ENCODE measurements around the gene TTC3. TPM values are rescaled to one million over a fixed set of nuclear protein-coding genes. Genes with fewer than 3 reads are reported as not detected.
"Not testable (repeated sequence)": the region's sequence is repeated elsewhere in the genome, so short reads cannot be mapped to it uniquely, and the experiment has no call there.

The TTC3 gene
- total and polyA plus RNA-seq, 4 experiments from 2014 or later, result 36.4 to 171 (median 136) TPM

DNA sequence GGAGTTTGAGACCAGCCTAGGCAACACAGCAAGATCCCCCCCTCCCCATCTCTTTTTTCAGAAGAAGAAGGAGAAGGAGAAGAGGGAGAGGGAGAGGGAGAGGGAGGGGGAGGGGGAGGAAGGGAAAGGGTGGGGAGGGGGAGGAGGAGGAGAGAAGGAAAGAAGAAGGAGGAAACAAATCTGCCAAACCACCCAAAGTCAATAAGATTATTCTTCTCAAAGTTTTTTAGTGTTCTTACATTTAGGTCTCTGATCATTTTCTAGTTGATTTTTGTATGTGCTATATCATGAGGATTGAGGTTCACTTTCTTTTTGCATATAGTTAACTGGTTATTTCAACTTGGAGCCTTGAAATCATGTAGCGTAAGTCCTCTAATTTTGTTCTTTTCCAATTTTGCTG lies 137.7 kb downstream of the TTC3 start:
- Histone ChIP-seq H3K4me3 (ENCODE audit: low read length in 2 of 2) (no peak overlapping the region), H3K27ac (ENCODE audit: low read depth, low read length) (no peak overlapping the region), H3K9me3 (ENCODE audit: control insufficient read depth in 1 of 2, low read length in 2 of 2) (no peaks in the 10 kb centered on the region), H3K36me3 (ENCODE audit: insufficient read depth, low read length) (no peaks in the 10 kb centered on the region), H3K27me3 (ENCODE audit: insufficient read depth, low read length) (no peaks in the 10 kb centered on the region), H3K4me1 (ENCODE audit: insufficient read depth, low read length) (peaks cover 6% of the 10 kb centered on the region)
- H3K36me3 Mint-ChIP-seq, result peaks cover 1 to 3% of the 10 kb centered on the region in 2 donors
- H3K4me1 Mint-ChIP-seq, result peaks cover 2 to 11% (median 10%) of the 10 kb centered on the region in 4 donors
- peaks cover 0 to 14% (median 3%) of the 10 kb centered on the region in 8 donors for H3K9me3 Mint-ChIP-seq
- POLR2A ChIA-PET (ENCODE audit: partially characterized antibody), result no interaction called here
- peaks cover 0 to 1% of the 10 kb centered on the region in 2 donors for H3K27me3 Mint-ChIP-seq
- no peak overlapping the region for H3K27ac Mint-ChIP-seq
- no peak overlapping the region for H3K4me3 Mint-ChIP-seq
- CTCF ChIA-PET (ENCODE audit: partially characterized antibody), result no interaction called here
- DNase-seq, result no peak
- intact Hi-C loops (cut with micrococcal nuclease), result no loop called here

GRCh38 chr21:37214952-37215351 lies 141.9 kb downstream of the TTC3 start:
- H3K4me1 ChIP-seq (ENCODE audit: insufficient read depth, low read length), result peaks cover 6% of the 10 kb centered on the region
- H3K4me3 ChIP-seq (ENCODE audit: low read length in 2 of 2), result no peak overlapping the region
- Mint-ChIP-seq H3K4me1 (peaks cover 4 to 6% (median 5%) of the 10 kb centered on the region in 4 donors), H3K4me3 (no peak overlapping the region), H3K36me3 (peaks cover 1 to 3% of the 10 kb centered on the region in 2 donors), H3K27me3 (peaks cover 0 to 1% of the 10 kb centered on the region in 2 donors), H3K27ac (no peak overlapping the region), H3K9me3 (peaks cover 0 to 10% (median 3%) of the 10 kb centered on the region in 8 donors)
- ChIA-PET CTCF (ENCODE audit: partially characterized antibody) (no interaction called here), POLR2A (ENCODE audit: partially characterized antibody) (no interaction called here)
- no peak overlapping the region for H3K27ac ChIP-seq (ENCODE audit: low read depth, low read length)
- intact Hi-C loops (cut with micrococcal nuclease), result no loop called here
- DNase-seq, result no peak
- H3K9me3 ChIP-seq (ENCODE audit: control insufficient read depth in 1 of 2, low read length in 2 of 2), result no peaks in the 10 kb centered on the region
- H3K36me3 ChIP-seq (ENCODE audit: insufficient read depth, low read length), result no peaks in the 10 kb centered on the region
- no peaks in the 10 kb centered on the region for H3K27me3 ChIP-seq (ENCODE audit: insufficient read depth, low read length)

GRCh38 chr21:37219761-37220432 lies 146.8 kb downstream of the TTC3 start:
- peaks cover 12% of the 10 kb centered on the region for H3K36me3 ChIP-seq (ENCODE audit: insufficient read depth, low read length)
- no peaks in the 10 kb centered on the region for H3K27me3 ChIP-seq (ENCODE audit: insufficient read depth, low read length)
- Mint-ChIP-seq H3K9me3 (peaks cover 0 to 5% (median 0%) of the 10 kb centered on the region in 8 donors), H3K27me3 (no peaks in the 10 kb centered on the region), H3K4me3 (peak overlapping the region; percentile 79 to 96 (median 92)), H3K4me1 (peaks cover 18 to 39% (median 24%) of the 10 kb centered on the region in 4 donors), H3K36me3 (peaks cover 8 to 24% of the 10 kb centered on the region in 2 donors), H3K27ac (peak overlapping the region; percentile 80 to 96 (median 94))
- peak overlapping the region; percentile 76 to 86 for H3K4me3 ChIP-seq (ENCODE audit: low read length in 2 of 2)
- no peaks in the 10 kb centered on the region for H3K9me3 ChIP-seq (ENCODE audit: control insufficient read depth in 1 of 2, low read length in 2 of 2)
- ChIA-PET CTCF (ENCODE audit: partially characterized antibody) (interaction anchor here (0.6 to 2.6 kb wide), 6 partner anchors 10 to 344 kb away, joined by 3 to 12 read pairs (median 6); no protein-coding TSS in a partner anchor), POLR2A (ENCODE audit: partially characterized antibody) (interaction anchor here (1.4 to 4.0 kb wide), 4 partner anchors 35 to 345 kb away, joined by 7 to 36 read pairs (median 20); partner anchors contain the start of genes DYRK1A and VPS26C)
- DNase-seq, result peak; percentile 6 to 54 (median 29)
- intact Hi-C loops (cut with micrococcal nuclease), result loop anchor here (2.0 to 5.0 kb wide), 4 partner anchors 39 to 423 kb away; no protein-coding TSS in a partner anchor
- H3K27ac ChIP-seq (ENCODE audit: low read depth, low read length), result peak overlapping the region; percentile 75
- peaks cover 33% of the 10 kb centered on the region for H3K4me1 ChIP-seq (ENCODE audit: insufficient read depth, low read length)

- Mint-ChIP-seq H3K4me3 (peak overlapping the region; percentile 79 to 96 (median 92)), H3K4me1 (peaks cover 24 to 45% (median 31%) of the 10 kb centered on the region in 4 donors), H3K27ac (peak overlapping the region; percentile 80 to 96 (median 94)), H3K9me3 (peaks cover 0 to 5% (median 0%) of the 10 kb centered on the region in 8 donors), H3K27me3 (no peaks in the 10 kb centered on the region), H3K36me3 (peaks cover 10 to 29% of the 10 kb centered on the region in 2 donors)
- intact Hi-C loops (cut with micrococcal nuclease), result loop anchor here (2.0 to 5.0 kb wide), 4 partner anchors 38 to 422 kb away; no protein-coding TSS in a partner anchor
- Histone ChIP-seq H3K4me1 (ENCODE audit: insufficient read depth, low read length) (peaks cover 39% of the 10 kb centered on the region), H3K4me3 (ENCODE audit: low read length in 2 of 2) (peak overlapping the region; percentile 76 to 86), H3K27me3 (ENCODE audit: insufficient read depth, low read length) (no peaks in the 10 kb centered on the region), H3K27ac (ENCODE audit: low read depth, low read length) (peak overlapping the region; percentile 75), H3K36me3 (ENCODE audit: insufficient read depth, low read length) (peaks cover 12% of the 10 kb centered on the region), H3K9me3 (ENCODE audit: control insufficient read depth in 1 of 2, low read length in 2 of 2) (no peaks in the 10 kb centered on the region)
- peak in 2 of 5 donors; percentile 37 to 43 for DNase-seq
- ChIA-PET POLR2A (ENCODE audit: partially characterized antibody) (interaction anchor here (0.9 to 4.0 kb wide), 11 partner anchors 12 to 1963 kb away, joined by 3 to 36 read pairs (median 6); partner anchors contain the start of genes DYRK1A, PSMG1 and VPS26C), CTCF (ENCODE audit: partially characterized antibody) (interaction anchor here (0.9 to 2.6 kb wide), 8 partner anchors 10 to 343 kb away, joined by 3 to 12 read pairs (median 4); partner anchors contain the start of gene VPS26C)
These were observed 147.5 kb downstream of the TTC3 start for GRCh38 chr21:37220433-37220980.

DNA sequence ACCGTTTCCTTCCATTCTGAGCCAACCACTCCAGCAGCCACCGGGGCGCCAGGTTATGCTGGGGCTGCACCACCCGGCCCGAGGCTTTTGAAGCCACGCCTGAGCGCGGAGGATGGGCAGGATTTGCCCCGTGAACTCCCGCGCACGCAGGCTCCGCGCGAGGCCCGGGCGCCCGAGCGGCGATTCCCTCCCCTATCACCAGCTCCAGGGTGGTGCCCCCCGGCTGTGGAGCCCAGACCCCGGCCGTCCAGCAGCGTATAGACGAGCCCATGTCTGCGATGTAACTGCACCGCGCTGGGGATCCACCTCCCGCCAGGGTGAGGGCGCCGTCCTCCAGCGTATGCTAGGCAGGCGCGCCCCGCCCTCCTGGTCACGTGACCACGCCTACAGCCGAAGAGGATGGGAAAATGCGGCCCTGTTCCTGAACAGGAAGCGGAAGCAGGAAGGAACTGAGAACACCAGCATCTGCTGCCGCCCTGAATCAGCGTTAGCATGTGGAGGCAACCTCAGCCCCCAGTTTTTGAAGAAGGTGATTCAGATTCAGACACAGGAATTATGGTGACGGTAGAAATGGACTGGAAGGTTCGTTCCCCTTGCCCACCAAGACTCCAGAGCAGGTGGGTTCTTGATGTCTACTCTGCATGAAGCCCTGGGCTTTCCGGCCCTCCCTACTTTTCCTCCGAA lies 148.1 kb downstream of the TTC3 start:
- peaks cover 15 to 34% of the 10 kb centered on the region in 2 donors for H3K36me3 Mint-ChIP-seq
- H3K27me3 Mint-ChIP-seq, result no peaks in the 10 kb centered on the region
- H3K4me1 Mint-ChIP-seq, result peaks cover 29 to 51% (median 36%) of the 10 kb centered on the region in 4 donors
- H3K27me3 ChIP-seq (ENCODE audit: insufficient read depth, low read length), result no peaks in the 10 kb centered on the region
- ChIA-PET CTCF (ENCODE audit: partially characterized antibody) (interaction anchor here (0.9 to 2.6 kb wide), 7 partner anchors 9 to 343 kb away, joined by 3 to 12 read pairs (median 4); partner anchors contain the start of gene VPS26C), POLR2A (ENCODE audit: partially characterized antibody) (interaction anchor here (0.9 to 4.0 kb wide), 11 partner anchors 11 to 1962 kb away, joined by 3 to 36 read pairs (median 6); partner anchors contain the start of genes DYRK1A, PSMG1 and VPS26C)
- H3K27ac Mint-ChIP-seq, result peak overlapping the region; percentile 80 to 96 (median 94)
- peak overlapping the region; percentile 79 to 96 (median 92) for H3K4me3 Mint-ChIP-seq
- intact Hi-C loops (cut with micrococcal nuclease), result loop anchor here (1.0 to 5.0 kb wide), 8 partner anchors 38 to 422 kb away; partner anchors contain the start of genes DYRK1A, PIGP, TTC3 and VPS26C
- peak overlapping the region; percentile 75 for H3K27ac ChIP-seq (ENCODE audit: low read depth, low read length)
- peak overlapping the region; percentile 76 to 86 for H3K4me3 ChIP-seq (ENCODE audit: low read length in 2 of 2)
- peaks cover 45% of the 10 kb centered on the region for H3K4me1 ChIP-seq (ENCODE audit: insufficient read depth, low read length)
- peak; percentile 86 to 95 (median 88) for DNase-seq
- H3K9me3 ChIP-seq (ENCODE audit: control insufficient read depth in 1 of 2, low read length in 2 of 2), result no peaks in the 10 kb centered on the region
- peaks cover 0 to 5% (median 0%) of the 10 kb centered on the region in 8 donors for H3K9me3 Mint-ChIP-seq
- peaks cover 16% of the 10 kb centered on the region for H3K36me3 ChIP-seq (ENCODE audit: insufficient read depth, low read length)

DNA sequence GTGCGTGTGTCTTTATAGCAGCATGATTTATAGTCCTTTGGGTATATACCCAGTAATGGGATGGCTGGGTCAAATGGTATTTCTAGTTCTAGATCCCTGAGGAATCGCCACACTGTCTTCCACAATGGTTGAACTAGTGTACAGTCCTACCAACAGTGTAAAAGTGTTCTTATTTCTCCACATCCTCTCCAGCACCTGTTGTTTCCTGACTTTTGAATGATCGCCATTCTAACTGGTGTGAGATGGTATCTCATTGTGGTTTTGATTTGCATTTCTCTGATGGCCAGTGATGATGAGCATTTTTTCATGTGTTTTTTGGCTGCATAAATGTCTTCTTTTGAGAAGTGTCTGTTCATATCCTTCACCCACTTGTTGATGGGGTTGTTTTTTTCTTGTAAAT lies 149.2 kb downstream of the TTC3 start:
- peaks cover 27% of the 10 kb centered on the region for H3K36me3 ChIP-seq (ENCODE audit: insufficient read depth, low read length)
- H3K4me3 ChIP-seq (ENCODE audit: low read length in 2 of 2); H3K9me3 ChIP-seq (ENCODE audit: control insufficient read depth in 1 of 2, low read length in 2 of 2); H3K27me3 Mint-ChIP-seq; DNase-seq; CTCF ChIA-PET (ENCODE audit: partially characterized antibody); H3K27ac ChIP-seq (ENCODE audit: low read depth, low read length); POLR2A ChIA-PET (ENCODE audit: partially characterized antibody); H3K27me3 ChIP-seq (ENCODE audit: insufficient read depth, low read length); H3K9me3 Mint-ChIP-seq: not testable (repeated sequence)
- peaks cover 47% of the 10 kb centered on the region for H3K4me1 ChIP-seq (ENCODE audit: insufficient read depth, low read length)
- Mint-ChIP-seq H3K36me3 (peaks cover 22 to 43% of the 10 kb centered on the region in 2 donors), H3K4me3 (peak overlapping the region in 4 of 8 donors; percentile 23 to 44 (median 34)), H3K27ac (peak overlapping the region in 3 of 7 donors; percentile 17 to 80 (median 53)), H3K4me1 (peaks cover 29 to 60% (median 36%) of the 10 kb centered on the region in 4 donors)
- intact Hi-C loops (cut with micrococcal nuclease), result loop anchor here (5.0 kb wide), 1 partner anchor 240 kb away; no protein-coding TSS in a partner anchor
